ENCODE measurements around the gene LEUTX.
"Not testable (repeated sequence)": the region's sequence is repeated elsewhere in the genome, so short reads cannot be mapped to it uniquely, and the experiment has no call there.

The LEUTX gene

DNA sequence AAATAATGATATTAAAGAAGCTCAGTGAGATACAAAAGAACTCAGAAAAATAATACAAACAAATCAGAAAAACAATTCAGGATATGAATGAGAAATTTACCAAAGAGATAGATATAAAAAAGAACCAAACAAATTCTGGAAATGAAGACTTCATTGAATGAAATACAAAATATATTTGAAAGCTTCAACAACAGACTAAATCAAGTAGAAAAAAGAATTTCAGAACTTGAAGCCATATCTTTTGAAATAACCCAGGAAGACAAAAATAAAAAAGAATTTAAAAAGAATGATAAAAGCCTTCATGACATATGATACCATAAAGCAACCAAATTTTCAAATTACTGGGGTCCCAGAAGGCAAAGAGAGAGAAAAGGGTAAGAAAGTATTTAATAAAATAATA is 9.6 kb downstream of the LEUTX start:
- no peak for FAIRE-seq

DNA sequence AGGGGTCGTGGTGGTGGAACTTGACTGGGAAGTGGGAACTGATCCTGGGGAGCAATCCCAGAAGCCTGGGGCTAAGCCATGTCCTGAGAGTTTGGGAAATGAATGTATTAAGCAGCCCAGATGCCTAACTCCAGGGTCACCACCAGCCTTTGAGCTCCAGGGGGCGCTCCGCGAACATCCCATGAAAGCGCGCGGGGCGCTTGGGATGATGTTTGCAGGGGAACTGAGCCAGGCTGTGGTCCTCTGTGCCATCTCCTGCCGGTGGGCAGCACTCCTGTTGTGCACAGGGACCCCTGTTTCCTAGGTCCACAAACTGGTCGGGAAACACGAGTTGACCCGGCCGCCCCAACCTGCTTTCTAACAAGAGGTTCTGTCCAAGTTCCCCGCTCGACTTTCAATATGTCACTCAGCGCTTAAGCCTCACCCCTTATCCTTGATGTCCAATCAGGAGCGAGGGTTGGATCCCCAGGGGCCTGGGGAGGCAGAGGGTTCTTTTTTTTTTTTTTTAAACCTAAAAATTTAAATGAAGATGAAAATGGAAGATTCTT is 14.4 kb downstream of the LEUTX start:
- FAIRE-seq: no peak

DNA sequence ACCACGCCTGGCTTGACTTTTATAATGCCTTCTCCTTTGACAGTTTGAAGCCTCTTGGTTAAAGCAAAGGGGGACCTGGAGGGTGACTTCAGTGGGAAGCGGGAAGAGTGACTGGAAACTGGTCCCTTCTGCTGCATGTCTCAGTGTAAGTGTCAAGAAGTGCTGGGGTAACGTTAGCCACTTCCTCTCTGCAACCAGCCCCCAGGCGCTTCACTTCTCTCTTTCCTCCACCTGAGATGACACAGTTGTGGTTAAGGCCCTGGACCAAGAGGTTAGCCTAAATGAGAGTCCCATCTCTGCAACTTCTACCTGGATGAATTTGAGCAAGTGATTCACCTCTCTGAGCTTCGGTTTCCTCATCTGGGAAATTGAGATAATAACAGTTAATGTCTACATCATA is 16.3 kb downstream of the LEUTX start:
- no peak for FAIRE-seq

DNA sequence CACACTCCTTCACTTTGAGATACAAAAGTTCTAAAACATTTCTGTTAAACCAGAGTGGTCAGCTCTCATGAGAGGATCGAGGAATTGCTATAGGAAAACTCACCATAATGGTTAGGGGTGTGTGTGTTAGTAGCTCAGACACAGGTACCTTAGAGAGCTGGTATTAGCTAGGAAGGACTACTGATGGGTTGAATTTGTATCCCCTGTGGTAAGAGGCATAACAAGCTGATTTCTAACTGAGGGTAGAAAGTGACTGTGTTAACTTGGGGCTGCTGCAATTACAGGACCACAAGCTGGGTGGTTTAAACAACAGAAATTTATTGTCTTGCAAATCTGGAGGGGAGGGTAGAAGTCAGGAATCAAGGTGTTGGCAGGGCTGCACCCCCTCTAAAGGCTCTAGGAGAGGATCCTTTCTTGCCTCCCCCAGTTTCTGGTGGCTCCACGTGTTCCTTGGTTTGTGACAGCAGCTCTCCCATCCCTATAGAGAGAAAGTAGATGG is 17.4 kb downstream of the LEUTX start:
- no peak for FAIRE-seq

DNA sequence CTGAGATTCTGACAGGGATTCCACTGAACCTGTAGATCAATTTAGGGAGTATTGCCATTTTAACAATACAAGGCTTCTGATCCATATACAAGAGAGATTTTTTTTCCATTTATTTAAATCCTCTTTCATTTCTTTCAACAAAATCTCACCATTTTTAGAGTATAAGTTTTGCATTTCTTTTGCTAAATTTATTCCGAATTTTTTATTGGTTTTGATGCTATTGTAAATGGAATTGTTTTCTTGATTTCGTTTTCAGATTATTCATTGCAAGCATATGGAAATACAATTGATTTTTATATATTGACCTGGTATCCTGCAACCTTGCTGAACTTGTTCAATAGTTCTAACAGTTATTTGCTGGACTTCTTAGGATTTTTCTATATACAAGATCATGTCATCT is 18.4 kb downstream of the LEUTX start:
- FAIRE-seq: no peak

DNA sequence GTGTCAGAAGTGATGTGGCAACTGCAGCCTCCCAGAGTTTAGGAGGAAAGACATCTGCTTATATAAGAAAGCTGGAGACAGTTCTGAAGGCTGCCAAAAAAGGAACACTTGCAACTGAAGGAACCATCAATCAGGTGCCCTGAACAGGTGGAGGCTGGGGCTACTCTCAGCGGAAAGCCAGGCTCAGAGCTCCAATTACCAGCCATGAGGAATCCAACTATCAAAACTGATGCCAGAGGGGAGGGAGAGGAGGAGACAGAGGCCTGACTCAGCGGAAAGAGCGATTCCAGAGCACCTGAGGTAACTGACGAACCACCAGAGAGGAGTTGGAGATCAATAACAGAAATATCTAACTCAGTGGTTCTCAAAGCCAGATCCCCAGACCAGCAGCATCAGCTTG is 24.3 kb downstream of the LEUTX start:
- FAIRE-seq: no peak

DNA sequence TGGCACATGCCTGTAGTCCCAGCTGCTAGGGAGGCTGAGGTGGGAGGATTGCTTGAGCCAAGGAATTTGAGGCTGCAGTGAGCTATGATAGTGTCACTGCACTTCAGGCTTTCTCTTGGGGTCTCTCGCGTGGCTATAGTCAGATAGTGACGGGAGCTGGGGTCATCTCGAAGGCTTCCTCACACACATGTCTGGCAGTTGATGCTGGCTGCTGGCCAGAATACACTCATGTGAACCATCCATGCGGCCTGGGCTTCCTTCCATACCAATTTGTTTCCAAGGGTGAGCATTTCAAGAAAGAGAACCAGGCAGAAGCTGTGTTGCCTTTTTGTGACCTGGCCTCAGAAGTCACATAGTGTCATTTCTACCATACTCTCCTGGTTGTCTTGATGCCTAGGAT is 26.4 kb downstream of the LEUTX start:
- no peak for FAIRE-seq

DNA sequence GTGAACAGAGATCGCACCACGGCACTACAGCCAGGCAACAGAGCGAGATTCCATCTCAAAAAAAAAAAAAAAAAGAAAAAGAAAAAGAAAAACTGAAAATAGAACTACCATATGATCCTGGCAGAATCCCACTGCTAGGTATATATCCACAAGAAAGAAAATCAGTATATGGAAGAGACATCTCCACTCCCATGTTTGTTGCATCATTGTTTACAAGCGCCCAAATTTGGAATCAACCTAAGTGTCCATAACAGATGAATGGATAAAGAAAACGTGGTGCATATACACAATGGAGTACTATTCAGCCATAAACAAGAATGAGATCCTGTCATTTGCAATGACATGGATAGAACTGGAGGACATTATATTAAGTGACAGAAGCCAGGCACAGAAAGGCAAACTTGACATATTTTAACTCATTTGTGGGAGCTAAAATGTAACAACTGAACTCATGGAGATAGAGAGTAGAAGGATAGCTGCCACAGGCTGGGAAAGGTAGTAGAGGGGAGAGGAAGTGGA is 29.3 kb downstream of the LEUTX start:
- FAIRE-seq: no peak

DNA sequence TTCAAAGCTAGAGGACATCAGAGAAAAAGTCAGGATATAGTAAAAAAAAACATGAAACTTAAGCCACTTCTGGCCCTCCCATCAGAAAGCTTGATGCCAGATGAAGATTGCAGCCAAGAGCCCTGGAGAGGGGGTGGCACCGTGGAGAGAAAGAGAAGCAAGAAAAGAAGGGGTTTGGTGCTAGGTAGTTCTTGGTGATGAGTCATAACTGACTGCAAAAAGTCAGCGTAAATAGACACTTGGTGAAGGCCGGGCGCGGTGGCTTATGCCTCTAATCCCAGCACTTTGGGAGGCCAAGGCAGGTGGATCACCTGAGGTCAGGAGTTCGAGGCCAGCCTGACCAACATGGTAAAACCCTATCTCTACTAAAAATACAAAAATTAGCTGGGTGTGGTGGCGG is 30.0 kb downstream of the LEUTX start:
- FAIRE-seq: not testable (repeated sequence)

DNA sequence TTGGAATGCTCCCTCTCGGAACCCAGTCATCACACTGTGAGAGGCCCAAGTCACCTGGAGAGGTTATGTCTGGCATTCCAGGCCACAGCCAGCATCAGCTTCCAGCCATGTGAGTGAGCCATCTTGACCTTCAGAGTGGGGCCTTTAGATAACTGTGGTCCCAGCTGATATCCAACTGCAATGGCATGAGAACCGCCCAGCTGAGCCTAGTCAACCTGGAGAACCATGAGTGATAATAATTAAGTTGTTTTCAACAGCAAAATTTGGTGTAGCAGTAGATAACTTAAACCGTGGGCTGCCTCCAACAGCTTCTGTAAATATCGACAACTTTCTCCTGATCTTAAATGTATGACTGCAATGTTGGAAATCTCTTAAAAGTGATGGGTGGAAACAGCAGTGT is 30.7 kb downstream of the LEUTX start:
- FAIRE-seq: no peak

DNA sequence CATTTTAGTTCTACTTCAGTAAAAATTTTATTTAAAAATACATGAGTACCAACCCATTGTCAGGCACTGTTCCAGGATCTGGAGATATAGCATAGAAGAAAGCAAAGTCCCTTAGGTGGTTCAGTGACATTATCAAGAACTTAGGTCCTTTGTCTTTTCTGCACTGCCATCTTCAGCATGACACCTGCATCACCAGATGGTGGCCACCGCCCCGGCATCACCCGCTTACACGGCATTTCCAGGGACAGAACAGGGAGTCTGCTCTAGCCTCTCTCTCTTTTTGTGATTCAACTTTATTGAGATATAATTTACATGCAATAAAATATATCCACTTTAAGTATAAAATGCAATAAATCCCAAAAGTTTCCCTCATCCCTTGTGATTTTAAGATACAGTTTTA is 31.8 kb downstream of the LEUTX start:
- no peak for FAIRE-seq

DNA sequence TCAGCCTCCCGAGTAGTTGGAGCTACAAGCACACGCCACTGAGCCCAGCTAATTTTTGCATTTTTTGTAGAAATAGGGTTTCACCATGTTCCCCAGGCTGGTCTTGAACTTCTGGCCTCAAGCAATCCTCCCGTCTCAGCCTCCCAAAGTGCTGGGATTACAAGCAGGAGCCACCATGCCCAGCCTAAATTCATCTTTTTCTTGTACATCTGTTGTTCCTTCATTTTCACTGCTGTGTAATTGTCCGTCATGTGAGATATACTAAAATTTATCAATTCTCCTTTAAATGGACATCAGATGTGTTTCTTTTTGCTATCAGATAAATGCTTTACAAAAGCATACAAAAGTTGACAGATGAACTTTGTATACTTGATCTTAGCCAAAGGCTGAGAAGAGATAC is 32.4 kb downstream of the LEUTX start:
- no peak for FAIRE-seq

DNA sequence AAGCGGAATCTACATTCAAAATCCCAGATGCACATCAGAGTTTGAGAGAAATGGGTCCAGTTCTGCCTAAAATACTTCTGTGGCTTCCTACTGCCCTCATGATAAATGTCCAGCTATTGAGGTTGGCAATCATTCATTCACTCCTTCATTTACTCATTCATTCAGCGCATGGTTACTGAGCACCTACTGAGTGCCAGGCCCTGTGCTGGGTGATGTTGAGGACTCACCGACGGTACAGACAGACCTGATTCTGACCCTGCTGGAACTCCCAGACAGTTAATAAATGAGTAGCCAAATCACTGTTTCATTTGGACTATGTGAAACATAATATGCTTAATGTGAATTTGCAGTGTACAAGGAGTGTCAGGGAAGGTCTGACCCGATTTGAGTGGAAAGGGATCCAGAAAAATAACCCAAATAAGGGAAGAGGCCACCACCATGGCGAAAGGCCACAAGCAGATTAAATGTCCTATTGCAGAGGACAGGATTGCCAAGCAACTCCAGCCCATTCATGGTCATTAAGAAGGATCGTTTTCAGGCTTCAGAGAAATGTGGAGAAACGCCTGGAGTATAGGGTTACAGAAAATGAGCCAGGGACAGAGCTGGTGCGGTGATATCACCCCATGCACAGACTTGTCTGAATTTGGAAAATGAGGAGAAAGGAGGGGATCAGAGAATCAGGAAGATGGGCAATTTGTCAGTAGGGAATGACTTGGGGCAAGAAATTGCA is 34.8 kb downstream of the LEUTX start:
- FAIRE-seq: no peak

DNA sequence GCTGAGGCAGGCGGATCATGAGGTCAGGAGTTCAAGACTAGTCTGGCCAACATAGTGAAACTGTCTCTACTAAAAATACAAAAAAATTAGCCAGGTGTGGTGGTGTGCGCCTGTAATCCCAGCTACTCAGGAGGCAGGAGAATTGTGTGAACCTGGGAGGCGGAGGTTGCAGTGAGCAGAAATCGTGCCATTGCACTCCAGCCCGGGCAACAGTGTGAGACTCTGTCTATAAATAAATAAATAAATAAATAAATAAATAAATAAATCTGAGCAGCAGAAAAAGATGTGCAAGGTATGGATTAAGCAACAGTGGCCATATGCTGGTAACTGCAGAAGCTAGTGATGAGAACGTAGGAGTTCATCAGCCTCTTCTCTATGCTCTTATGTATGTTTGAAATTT is 35.5 kb downstream of the LEUTX start:
- not testable (repeated sequence) for FAIRE-seq

DNA sequence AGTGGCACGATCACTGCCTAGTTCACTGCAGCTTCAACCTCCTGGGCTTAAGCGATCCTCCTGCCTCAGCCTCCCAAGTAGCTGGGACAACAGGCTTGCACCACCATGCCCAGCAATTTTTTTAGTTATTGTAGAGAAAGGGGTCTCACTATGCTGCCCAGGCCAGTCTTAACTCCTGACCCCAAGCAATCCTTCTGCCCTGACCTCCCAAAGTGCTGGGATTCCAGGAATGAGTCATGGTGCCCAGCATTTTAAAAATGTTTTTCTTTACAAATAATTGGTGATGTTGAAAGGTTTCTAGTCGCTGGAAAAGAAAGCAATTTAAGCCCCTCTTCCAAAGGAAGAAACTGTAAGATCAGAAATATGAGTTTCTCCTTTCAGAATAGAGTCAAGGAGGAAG is 35.9 kb downstream of the LEUTX start:
- no peak for FAIRE-seq

DNA sequence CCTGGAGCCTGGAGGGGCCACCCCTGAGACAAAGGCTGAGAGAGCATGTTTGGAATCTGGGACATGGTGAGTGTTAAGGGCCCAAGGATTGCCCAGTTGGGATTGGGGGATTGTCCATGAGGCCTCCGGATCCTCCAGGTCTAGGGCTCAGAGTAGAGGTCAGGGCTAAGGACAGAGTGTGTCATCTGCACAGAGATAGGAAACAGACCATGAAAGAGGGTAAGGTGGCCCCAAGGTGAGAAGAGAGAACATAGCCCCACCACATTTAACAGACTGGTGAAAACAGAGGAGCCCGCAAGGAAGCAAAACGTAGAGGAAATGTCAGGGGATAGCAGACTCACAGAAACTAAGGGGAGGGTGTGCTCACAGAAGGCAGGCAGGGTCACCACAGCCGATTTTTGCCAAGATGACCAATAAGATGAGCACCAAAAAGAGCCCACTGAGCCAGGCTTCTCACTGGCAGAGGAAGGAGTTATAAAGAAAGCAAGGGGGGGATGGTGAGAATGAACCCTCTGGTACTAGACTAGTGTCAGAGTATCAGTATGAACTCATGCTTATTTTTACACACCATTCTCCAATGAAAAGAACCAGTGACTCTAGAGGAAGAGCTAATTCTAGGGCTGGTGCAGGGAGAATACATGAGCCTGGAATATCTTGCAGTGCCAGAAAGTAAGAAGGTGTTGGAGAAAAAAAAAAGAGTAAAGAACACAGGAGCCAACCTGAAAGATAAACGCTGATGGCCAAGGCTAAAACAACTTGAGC is 37.8 kb downstream of the LEUTX start:
- FAIRE-seq: no peak

DNA sequence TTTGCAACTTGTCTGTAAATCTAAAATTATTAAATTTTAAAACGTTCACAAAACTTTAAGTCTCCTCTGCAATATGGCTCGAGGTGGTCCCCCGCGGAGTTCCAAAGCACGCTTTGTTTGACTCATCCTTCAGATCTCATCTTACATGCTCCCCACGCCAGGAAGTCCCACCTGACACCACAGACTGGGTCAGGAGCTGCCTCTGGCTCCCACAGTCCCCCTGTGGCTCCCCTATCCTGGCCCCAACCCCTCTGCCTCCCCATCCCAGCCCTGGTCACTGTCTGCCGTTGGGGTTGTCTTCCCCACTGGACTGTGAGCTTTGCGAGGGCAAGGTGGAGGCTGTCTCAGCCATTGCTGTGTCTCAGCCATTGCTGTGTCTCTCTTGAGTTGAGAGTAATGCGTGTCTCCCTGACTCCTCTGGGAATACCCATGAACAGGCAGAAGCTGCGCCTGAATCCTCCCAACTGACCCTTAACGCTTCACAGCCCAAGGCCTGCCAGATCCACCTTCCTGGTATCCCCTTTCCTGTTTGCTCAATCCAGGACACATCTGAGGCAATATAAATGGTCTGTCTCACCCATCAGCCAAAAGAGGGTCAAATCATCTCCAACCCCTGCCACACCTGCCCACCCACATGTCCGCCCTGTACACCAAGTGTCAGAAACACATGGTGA is 39.4 kb downstream of the LEUTX start:
- FAIRE-seq: no peak

DNA sequence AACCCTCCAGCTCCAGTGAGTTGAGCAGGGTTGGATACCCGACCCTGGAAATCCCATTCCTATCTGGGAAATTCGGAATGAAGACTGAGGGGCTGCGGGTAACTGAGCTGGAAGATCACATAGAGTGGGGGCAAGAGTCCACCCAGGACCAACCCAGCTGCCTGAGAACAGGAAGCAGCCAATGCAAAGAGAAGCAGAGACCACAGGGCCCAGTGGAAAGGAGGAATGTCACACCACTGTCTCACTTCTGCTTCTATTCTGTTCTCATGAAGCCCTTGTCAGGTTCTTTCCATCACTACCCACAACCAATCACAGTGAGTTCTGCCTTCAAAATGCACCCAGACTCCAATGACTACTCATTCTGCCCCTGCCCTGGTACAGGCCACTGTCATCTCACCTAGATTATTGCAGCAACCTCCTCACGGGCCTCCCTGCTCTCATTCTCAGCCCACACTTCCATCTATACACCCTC is 40.0 kb downstream of the LEUTX start:
- FAIRE-seq: no peak

DNA sequence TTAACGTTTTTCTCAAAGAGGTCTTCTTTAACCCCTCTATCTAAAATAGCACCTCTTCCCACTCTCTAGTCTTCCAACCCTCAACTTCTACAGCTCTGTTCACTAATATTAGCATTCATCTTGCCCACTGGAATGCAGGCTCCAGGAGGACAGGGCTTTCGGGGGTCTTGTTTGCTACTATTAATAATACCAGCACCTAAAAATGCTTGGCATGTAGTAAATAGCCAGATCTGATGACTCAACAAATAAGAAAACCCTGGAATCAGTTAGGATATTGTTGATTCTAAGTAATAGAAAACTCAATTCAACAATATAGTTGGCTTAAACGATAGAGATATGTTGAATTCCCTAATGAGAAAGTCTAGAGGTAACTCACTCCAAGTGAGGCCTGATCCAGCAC is 41.1 kb downstream of the LEUTX start:
- no peak for FAIRE-seq

DNA sequence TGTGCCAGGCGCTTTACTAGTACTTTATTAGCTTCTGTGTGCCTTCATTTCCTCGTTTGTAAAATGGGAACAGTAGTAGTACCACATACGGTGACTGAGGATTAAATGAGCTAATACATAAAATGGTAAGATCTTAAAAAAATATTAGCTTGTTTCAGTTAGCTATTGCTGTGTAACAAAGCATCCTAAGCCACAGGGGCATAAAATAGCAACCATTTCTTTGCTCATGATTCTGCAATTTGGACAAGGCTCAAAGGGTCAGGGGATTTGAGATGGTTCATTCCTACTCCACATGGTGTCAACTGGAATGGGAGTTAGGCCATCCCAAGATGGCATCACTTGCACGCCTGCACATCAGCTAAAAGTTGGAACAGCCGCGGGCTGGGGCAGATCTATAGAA is 42.0 kb downstream of the LEUTX start:
- FAIRE-seq: no peak

DNA sequence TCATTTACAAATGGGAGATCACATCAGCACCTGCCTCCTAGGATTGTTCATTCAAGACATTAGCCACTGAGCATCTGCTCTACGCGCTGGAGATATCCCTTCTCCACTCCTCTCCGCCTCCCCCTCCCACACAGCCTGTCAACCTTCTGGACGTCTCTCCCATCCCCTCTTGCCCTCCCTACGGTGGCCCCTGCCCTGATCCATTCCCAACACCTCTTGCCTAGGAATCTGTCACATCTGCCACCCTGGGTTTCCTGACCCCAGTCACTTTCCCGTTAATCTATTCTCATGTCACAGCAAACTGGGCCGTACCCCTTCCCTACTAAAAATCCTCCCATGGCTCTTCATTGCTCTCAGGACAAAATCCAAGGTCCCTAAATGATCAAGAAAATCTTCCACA is 45.0 kb downstream of the LEUTX start:
- FAIRE-seq: no peak

DNA sequence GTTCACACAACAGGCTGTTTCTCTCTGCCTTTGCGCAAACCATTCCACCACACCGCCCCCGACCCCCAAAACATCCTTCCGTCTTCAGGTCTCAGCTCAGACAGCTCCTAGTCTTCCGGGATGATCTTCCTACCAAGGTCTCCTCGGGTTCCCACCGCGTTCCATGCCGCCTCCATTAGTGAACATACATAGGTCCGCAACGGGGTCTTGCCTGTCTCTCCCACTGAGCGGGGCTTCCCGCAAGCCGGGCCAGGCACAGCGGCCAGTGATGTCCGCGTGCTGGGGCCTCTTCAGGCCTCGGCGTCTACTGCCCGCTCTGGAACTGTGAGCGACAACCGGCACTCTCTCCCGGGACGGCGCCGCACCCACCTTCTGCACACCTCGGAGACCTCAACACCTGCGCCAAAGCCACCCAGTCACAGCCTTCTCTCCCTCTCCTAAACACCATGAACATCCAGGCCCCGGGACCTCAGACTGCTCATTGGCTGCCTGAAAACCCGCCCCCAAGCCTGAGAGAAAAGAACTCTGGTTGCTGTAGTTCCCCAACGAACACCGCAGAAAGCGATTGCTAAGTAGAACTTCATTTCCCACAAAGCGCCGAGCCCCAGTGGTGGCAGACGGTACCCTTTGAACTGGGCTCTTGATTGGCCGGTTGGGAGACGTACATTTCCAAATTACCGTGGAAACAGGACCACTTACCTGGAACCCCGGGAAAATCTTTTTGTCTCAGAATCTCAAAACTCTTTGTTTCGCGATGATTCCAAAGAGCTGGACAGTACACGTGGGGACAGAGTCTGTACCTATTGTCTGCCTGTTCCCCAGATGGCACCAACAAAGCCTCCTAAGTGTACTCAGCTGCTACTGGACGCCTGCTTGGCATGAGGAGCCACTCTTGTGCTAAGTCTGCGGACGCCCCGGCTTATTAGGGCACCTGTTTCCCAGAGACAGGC is 45.8 kb downstream of the LEUTX start:
- FAIRE-seq: peak; percentile 97
